H7 (cell line): ENCODE measurements around the gene ADCY1. TPM values are rescaled to one million over a fixed set of nuclear protein-coding genes. Genes with fewer than 3 reads are reported as not detected.

Experiments
- DNase-seq: peaks from one replicate; pipeline ENCODE4 v3.0.0; 2012
- H3K27me3 ChIP-seq: 2 replicates; pipeline ENCODE4 v1.6.0; 2011; ENCODE audit warnings: mild to moderate bottlenecking, low read length; ENCODE audit not compliant: control insufficient read depth, insufficient read depth
- H3K36me3 ChIP-seq: replicated peaks from 2 replicates; pipeline ENCODE4 v1.5.1; 2011; ENCODE audit warnings: low read length; ENCODE audit not compliant: control insufficient read depth, insufficient read depth
- H3K4me3 ChIP-seq: 2 replicates; pipeline ENCODE4 v1.5.1; 2011; ENCODE audit warnings: low read depth, mild to moderate bottlenecking, control low read depth, low read length, moderate library complexity; ENCODE audit not compliant: insufficient read depth
- total RNA-seq: library from RNA; depleted of rRNA; stranded (reverse); fragments of >200 nt; shearing (Covaris generic); gene quantifications from 2 replicates; pipeline ENCODE4 v1.2.3, GENCODE V29; 2014

Gene ADCY1
- total RNA-seq, 1 experiment from 2014 or later, result 5.6 TPM

DNA sequence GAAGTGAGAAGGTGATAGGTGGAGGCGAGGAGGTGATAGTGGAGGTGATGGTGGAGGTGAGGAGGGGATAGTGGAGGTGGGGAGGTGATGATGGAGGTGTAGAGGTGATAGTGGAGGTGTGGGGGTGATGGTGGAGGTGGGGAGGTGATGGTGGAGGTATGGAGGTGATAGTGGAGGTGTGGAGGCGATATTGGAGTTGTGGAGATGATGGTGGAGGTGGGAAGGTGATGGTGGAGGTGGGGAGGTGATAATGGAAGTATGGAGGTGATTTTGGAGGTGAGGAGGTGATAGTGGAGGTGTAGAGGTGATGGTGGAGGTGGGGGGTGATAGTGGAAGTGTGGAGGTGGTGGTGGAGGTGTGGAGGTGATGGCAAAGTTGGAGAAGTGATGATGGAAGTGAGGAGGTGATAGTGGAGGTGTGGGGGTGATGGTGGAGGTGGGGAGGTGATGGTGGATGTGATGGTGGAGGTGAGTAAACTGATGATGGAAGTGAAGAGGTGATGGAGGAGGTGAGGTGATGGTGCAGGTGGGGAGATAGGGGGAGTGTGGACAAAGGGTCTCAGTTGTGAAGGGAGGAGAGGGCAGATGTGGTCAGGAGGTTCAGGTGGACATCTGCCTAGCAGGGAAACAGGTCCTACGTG is 36.6 kb downstream of the ADCY1 start:
- DNase-seq, result no peak
- Histone ChIP-seq H3K4me3 (no peak overlapping the region), H3K27me3 (no peaks in the 10 kb centered on the region), H3K36me3 (no peaks in the 10 kb centered on the region)

DNA sequence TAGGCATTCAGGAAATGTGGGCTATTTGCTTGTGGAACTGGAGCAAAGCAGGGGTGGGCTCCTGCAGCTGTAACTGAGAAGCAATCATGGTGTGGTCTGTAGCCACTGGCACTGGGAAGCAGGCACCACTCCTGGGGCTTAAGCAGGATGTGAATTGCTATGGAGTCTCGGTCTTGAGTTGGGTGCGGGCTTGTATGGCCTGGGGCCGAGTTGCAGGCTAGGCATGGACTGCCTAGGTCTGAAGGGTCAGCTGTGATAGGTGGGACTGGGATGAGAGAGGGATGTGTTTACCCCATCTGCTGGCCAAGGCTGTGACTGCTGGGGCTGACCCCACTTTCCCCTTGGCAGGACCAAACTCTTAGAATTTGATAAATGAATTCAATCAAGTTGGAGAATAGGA is 43.0 kb downstream of the ADCY1 start:
- Histone ChIP-seq H3K27me3 (no peaks in the 10 kb centered on the region), H3K36me3 (no peaks in the 10 kb centered on the region), H3K4me3 (no peak overlapping the region)
- peak; percentile 79 for DNase-seq

DNA sequence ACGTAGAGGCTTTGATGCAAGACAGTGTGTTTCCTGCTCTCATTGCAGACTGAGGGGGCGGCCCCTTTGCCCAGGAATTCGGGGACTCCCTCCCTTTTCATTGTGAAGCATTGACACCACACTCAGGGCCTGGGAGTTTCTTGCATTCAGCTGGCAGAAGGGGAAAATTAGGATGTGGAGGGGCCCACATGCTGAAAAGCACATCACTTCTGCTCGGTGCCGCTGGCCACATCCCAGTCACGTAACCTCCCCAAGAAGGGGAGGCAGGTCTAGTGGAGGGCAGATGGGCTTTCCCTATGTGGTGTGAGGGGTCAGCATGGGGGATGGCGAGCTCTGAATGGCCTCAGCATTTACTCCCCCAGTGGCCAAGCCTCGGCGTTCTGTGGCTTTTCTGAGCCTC is 47.9 kb downstream of the ADCY1 start:
- H3K27me3 ChIP-seq, result no peaks in the 10 kb centered on the region
- H3K4me3 ChIP-seq, result no peak overlapping the region
- DNase-seq, result no peak
- no peaks in the 10 kb centered on the region for H3K36me3 ChIP-seq

DNA sequence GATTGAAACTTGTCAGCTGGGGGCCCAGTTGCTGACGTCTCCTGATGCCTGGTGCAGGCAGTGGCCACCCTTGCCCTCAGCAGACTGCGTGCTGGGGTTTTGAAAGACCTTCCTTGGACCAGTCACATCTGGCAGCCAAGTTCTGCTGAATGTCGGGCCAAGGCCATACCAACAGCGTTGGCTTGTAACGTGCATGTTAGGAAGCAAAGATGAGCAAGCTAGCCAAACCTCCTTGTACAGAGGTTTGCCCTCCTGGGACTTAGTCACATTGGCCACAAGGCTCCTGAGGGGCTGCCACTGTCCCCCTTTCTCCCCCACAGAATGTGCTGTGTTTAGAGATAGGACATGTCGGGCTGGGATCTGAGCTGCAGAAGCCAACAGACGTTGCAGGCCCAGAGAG is 49.0 kb downstream of the ADCY1 start:
- no peaks in the 10 kb centered on the region for H3K36me3 ChIP-seq
- no peak for DNase-seq
- H3K27me3 ChIP-seq, result no peaks in the 10 kb centered on the region
- H3K4me3 ChIP-seq, result no peak overlapping the region

DNA sequence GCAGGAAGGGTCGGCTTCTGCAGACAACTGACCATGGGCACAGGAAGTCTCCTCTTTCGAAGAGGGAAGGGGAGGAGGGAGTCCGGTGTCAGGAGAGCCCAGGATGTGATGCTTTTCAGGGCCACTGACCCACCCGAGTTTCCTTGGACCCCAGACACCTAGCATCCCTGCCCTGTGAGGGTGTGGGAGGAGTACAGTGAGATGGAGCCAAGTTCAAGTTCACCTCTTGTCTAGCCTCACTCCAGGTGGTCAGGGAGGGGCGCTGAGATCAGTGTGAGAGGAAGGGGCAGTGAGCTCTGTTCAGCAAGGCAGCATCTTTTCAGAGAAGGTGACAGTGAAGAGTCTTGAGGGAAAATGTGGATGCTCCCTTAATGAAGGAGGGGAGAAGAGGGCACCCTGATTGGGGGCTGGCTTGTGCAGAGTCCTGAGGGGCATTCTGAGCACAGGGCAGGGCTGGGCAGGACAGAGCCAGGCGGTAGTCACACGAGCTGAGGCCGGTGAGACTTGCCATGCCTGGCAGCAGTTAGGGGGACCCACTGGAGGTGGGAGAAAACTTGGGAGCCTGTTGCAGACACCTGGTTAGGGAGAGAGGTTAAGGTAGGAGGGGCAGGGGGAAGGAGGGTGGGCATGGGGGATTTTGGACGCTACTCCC is 49.7 kb downstream of the ADCY1 start:
- Histone ChIP-seq H3K36me3 (no peaks in the 10 kb centered on the region; the same call in 1 of the 2 replicates), H3K4me3 (no peak overlapping the region), H3K27me3 (no peaks in the 10 kb centered on the region)
- no peak for DNase-seq

DNA sequence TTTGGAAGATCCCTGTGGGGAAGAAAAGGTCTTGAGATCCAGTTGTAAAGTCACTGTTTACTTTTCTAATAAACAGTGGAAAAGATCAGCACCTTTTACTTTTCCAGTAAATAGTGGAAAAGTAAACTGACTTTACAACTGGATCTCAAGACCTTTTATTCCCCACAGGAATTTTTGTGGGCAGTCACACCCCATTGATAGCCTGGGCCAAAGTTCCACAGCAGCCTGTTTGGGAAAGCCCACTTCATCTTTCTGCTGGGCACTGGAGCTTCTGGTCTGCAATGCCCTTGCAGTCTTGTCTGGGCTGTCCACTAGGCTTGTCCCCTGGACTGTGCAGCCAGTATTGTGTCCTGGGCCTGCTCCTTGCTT is 50.2 kb downstream of the ADCY1 start:
- no peak overlapping the region for H3K4me3 ChIP-seq
- DNase-seq, result no peak
- H3K27me3 ChIP-seq, result no peaks in the 10 kb centered on the region
- no peaks in the 10 kb centered on the region; the same call in 1 of the 2 replicates for H3K36me3 ChIP-seq

DNA sequence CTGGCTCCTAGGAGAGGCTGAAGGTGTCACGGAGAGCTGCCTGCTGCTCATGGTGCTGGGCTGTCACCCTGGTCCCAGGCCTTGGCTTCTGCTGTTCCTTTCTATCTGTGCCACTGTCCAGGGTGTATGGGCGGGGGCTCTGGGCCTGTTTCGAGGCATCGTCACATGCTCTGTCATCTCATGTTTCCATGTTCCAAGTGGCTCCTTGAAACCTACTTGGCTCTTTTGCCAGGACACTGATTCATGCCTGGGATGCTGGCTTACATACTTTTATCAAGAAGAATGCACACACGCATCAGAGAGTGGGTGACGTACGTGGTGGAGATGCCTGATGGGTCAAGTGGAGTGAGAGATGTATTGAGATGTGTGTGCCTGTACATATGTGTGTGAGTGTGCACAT is 50.9 kb downstream of the ADCY1 start:
- H3K27me3 ChIP-seq, result no peaks in the 10 kb centered on the region
- DNase-seq, result no peak

DNA sequence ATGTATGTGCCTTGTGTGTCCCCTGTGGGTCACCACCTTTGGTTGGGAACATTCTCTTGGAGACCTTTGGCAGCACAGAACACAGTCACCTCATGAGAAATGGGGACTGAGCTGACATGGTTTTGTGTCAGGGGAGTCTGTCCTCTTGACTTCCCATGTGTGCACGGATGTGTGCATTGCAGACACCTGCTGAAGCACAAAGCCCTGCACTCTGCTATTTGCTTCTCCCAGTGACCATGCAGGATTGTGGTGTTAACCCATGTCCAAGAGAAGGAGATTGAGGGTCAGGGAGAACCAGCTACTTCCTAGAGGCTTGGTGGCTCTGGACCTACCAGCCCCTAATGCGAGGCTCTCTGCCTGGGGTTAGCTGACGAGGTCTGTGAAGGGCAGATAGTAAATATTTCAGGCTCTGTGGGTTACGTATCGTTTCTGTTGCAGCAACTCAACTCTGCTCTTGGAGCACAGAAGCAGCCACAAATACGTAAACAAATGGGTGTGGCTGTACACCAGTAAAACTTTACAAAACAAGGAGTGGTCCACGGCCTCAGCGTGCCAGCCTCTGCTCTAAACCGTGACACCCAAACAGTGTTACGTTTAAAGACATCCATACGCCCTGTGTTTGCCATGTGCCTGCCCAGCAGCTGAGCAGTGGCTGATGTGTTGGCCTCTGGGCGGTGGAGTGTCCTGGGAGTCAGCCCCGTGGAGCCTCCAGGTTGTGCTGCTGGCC is 51.7 kb downstream of the ADCY1 start:
- H3K36me3 ChIP-seq, result no peaks in the 10 kb centered on the region; the same call in 1 of the 2 replicates
- H3K27me3 ChIP-seq, result no peaks in the 10 kb centered on the region
- no peak overlapping the region for H3K4me3 ChIP-seq
- peak; percentile 4 for DNase-seq

More for the DNA sequence above, 50.9 kb downstream of the ADCY1 start:
- H3K4me3 ChIP-seq, result no peak overlapping the region
- no peaks in the 10 kb centered on the region; the same call in 1 of the 2 replicates for H3K36me3 ChIP-seq

DNA sequence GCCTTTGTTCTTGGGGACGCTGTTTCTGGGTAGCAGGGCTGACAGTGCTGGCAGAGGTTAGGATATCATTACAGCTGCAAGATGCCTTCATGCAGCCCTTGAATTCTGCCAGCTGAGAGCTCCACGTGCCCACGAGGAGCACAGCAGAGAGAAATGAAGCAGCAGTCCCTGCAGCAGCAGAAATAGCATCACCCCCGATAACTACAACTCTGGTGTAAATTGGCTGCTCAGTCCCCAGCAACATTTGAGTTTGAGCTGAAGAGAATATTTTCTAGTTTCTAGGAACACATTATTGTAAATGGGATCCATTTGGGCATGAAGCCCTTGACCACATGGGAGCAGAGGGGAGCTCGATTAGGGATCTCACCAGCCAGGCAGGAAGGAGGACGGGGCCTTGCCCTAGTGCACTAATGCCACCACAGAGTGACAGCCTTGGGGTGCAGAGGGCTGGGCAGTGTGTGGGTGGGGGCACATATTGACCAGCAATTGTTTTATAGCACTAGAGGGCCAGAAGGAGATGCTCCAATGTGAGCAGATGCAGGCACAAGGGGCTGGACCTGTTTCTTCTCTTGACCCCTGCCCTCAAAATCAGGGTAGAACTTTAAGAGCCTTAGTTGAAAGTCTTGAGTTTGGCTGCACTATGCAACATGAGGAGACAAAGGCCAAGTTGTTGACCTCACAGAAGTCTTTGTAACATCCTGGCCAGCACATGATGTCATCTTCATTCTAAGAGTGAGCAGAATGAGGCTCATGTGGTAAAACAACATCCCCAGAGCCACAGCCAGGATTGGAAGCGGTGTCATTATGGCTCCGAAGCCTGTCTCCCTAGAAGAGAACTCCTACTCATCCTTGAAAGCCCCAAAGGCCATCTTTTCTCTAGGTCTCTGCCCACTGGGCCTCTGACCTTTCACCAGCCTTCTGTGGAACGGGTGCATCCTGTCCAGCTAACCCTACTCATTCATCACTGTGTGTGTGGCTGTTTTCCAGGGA is 52.6 kb downstream of the ADCY1 start:
- H3K36me3 ChIP-seq, result no peaks in the 10 kb centered on the region; the same call in 1 of the 2 replicates
- no peak overlapping the region for H3K4me3 ChIP-seq
- peak; percentile 6 for DNase-seq
- H3K27me3 ChIP-seq, result no peaks in the 10 kb centered on the region

DNA sequence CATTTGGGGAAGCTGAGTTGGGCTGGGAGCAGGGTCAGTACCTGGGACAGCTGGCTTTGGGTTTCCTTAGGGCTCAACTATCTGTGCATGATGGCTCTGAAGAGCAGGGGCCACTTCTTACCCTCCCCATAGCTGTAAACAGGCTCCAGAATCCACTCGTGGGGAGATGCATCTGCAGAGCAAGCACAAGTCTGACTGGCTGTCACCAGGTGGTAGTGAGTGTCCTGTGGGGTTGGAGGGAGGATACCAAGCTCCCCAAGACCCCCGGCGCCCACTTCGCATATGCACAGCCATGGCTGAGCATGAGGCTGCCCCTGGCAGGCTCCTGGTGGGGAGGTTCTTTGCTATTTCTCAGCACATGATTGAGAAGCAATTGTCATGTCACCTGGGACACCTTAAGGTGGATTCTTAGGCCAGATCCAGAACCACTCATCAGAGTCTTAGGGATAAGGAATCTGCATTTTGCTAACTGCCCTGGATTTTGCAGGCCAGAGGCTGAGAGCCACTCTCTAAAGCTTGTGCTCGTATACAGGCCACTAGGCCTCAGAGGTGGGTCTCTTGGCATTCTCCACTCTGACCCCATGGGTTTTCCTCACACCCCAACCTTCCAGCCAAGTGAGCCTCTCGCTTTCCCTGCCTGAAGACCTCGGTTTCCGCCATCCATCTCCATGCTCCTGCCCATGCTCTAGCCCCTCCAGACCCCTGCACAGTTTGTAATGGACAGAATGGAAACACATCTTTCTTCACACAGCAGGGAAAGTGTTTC is 53.7 kb downstream of the ADCY1 start:
- H3K27me3 ChIP-seq, result no peaks in the 10 kb centered on the region

DNA sequence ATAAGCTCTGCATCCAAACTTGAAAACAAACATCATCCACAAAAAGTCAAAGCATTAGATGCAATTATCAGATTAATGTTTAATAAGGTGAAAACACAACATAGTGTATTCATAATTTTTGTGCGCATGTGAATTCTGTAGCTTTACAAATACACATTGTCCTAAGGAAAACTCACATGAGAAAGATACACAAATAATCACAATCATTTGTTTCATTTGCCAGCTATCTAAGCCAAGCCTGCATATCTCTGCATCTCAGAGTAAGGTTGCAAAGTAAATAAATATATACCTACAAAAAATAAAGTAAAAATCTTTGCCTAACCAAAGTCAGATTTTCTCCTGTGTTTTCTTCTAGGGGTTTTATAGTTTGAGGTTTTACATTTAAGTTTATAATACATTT is 57.4 kb downstream of the ADCY1 start:
- no peak for DNase-seq

More for the DNA sequence above, 53.7 kb downstream of the ADCY1 start:
- H3K4me3 ChIP-seq, result no peak overlapping the region
- H3K36me3 ChIP-seq, result no peaks in the 10 kb centered on the region; the same call in 1 of the 2 replicates
- peak; percentile 4 for DNase-seq

DNA sequence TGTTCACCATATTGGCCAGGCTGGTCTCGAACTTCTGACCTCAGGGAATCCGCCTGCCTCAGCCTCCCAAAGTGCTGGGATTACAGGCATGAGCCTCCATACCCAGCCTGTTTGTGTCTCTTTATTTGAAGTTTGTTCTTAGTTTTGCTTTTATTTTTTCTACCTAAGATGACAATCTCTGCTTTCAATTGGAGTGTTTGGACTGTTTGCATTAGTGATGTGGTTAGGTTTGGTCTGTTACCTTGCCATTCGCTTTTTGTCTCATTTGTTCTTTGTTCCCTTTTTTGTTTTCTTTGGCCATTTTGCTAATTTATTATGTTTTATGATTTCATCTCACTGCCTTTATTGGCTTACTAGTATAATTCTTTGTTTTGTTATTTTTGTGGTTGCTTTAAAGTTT is 62.6 kb downstream of the ADCY1 start:
- no peak for DNase-seq
- no peak overlapping the region for H3K4me3 ChIP-seq
- H3K27me3 ChIP-seq, result no peaks in the 10 kb centered on the region
- H3K36me3 ChIP-seq, result no peaks in the 10 kb centered on the region

More for the DNA sequence above, 57.4 kb downstream of the ADCY1 start:
- H3K36me3 ChIP-seq, result no peaks in the 10 kb centered on the region; the same call in 1 of the 2 replicates
- H3K27me3 ChIP-seq, result no peaks in the 10 kb centered on the region
- H3K4me3 ChIP-seq, result no peak overlapping the region

DNA sequence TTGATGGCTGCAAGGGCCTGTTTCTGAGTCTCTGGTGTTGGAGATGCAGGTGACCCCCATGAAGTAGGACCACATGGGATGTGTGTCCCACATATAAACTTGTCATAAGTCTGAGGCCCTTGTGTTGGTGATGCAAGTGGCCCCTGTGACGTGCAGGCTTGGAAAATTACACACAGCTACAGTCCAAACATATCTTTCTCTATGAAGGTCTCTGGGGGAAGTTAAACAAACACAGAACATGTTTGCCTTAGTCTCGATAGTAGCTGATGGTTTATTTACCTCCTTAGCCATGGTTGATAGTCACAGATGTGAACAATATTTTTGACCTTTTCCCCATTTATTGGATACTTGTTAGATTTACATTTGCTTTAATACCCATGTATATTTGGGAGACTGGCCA is 64.7 kb downstream of the ADCY1 start:
- H3K27me3 ChIP-seq, result no peaks in the 10 kb centered on the region
- H3K4me3 ChIP-seq, result no peak overlapping the region
- no peaks in the 10 kb centered on the region for H3K36me3 ChIP-seq
- DNase-seq, result no peak
